DOHH2 (cell line): ENCODE results near the gene LRRC23.

ENCODE experiments used
- H3F3A ChIP-seq: fragments of 200-600 bp; sonication (generic), shearing (Covaris generic); 2 replicates; pipeline ENCODE4 v1.6.0; 2016; ENCODE audit warnings: antibody characterized with exemption, mild to moderate bottlenecking; ENCODE audit not compliant: control insufficient read depth, insufficient read depth
- H3K27ac ChIP-seq: fragments of 200-600 bp; sonication (generic); 2 replicates; pipeline ENCODE4 v1.5.1; 2014; ENCODE audit warnings: low read depth, mild to moderate bottlenecking, low read length, moderate library complexity
- H3K27me3 ChIP-seq: fragments of 200-600 bp; sonication (generic); 2 replicates; pipeline ENCODE4 v1.6.1; 2014; ENCODE audit warnings: mild to moderate bottlenecking, low read length, mixed read lengths; ENCODE audit not compliant: control insufficient read depth
- H3K36me3 ChIP-seq: fragments of 200-600 bp; sonication (generic); 2 replicates; pipeline ENCODE4 v1.6.1; 2014; ENCODE audit warnings: mild to moderate bottlenecking, low read length, moderate library complexity, mixed read lengths; ENCODE audit not compliant: control insufficient read depth
- H3K4me1 ChIP-seq: fragments of 200-600 bp; sonication (generic); 2 replicates; pipeline ENCODE4 v1.6.1; 2014; ENCODE audit warnings: mild to moderate bottlenecking, low read length, mixed read lengths; ENCODE audit not compliant: control insufficient read depth
- H3K4me2 ChIP-seq: fragments of 200-600 bp; sonication (generic); 2 replicates; pipeline ENCODE4 v1.6.0; 2014; ENCODE audit warnings: mild to moderate bottlenecking, low read length, moderate library complexity
- H3K4me3 ChIP-seq: fragments of 200-600 bp; sonication (generic); 2 replicates; pipeline ENCODE4 v1.5.1; 2014; ENCODE audit warnings: mild to moderate bottlenecking, low read length, mixed read lengths
- H3K79me2 ChIP-seq: fragments of 200-600 bp; sonication (generic); 2 replicates; pipeline ENCODE4 v1.6.1; 2014; ENCODE audit warnings: mild to moderate bottlenecking, low read length, mixed read lengths; ENCODE audit not compliant: control insufficient read depth
- H3K9me2 ChIP-seq: fragments of 200-600 bp; sonication (generic); replicated peaks from 2 replicates; pipeline ENCODE4 v1.6.1; 2014; ENCODE audit warnings: mild to moderate bottlenecking, low read length, mixed read lengths; ENCODE audit not compliant: control insufficient read depth
- H3K9me3 ChIP-seq: fragments of 200-600 bp; sonication (generic); 2 replicates; pipeline ENCODE4 v1.6.1; 2014; ENCODE audit warnings: antibody characterized with exemption, low read length, mixed read lengths; ENCODE audit not compliant: control insufficient read depth, insufficient read depth
- H4K20me1 ChIP-seq: fragments of 200-600 bp; sonication (generic); 2 replicates; pipeline ENCODE4 v1.6.0; 2014; ENCODE audit warnings: low read depth, mild to moderate bottlenecking, antibody characterized with exemption, low read length, moderate library complexity; ENCODE audit not compliant: control insufficient read depth, insufficient read depth
- CTCF ChIP-seq: fragments of 200-600 bp; sonication (generic); IDR thresholded peaks from one replicate; pipeline ENCODE4 v1.5.1; 2014; ENCODE audit warnings: antibody characterized with exemption, mild to moderate bottlenecking, low read depth, low read length; ENCODE audit not compliant: poor library complexity, severe bottlenecking
- EZH2phosphoT487 ChIP-seq: fragments of 200-600 bp; sonication (generic); IDR thresholded peaks from 2 replicates; pipeline ENCODE4 v1.6.1; 2017; ENCODE audit warnings: borderline replicate concordance, mild to moderate bottlenecking, antibody characterized with exemption, low read length, moderate library complexity, mixed read lengths

LRRC23 gene

DNA sequence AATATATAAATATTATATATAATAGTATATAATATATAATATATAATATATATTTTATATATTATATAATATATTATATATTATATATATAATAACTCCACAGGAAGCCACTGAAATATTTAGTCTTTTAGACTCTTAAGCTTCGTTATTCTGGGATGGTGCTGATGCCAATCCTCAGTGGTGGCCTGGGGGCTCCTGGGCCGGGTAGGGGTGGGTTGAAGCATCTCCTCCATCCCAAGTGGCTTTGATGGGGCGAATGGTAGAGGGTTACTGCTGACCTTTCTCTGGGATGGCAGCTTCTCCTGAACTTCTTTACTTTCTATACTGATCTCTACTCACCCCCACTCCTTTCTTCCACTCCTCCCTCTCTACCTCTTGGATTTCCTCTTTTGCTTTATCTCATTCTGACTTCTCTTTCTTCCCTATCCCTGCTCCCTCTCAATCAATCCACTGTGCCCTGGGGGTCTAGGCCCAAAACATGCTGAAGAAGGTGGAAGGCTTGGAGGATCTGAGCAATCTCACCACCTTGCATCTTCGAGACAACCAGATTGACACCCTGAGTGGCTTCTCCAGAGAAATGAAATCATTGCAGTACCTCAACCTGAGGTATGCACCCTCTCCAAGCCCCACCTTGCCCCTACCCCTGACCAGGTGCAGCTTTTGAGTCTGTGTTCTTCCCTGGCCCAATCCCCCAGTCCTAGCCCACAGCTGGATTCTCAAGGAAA lies 5.0 kb downstream of the LRRC23 start:
- H3F3A ChIP-seq, result no peaks in the 10 kb centered on the region
- H3K4me1 ChIP-seq, result peaks cover 18% of the 10 kb centered on the region
- peaks cover 30% of the 10 kb centered on the region for H3K27me3 ChIP-seq
- H3K79me2 ChIP-seq, result no peaks in the 10 kb centered on the region
- no peaks in the 10 kb centered on the region for H3K9me3 ChIP-seq
- no peaks in the 10 kb centered on the region for H3K36me3 ChIP-seq
- H3K27ac ChIP-seq, result no peak overlapping the region
- no peak overlapping the region for H3K4me2 ChIP-seq
- no peaks in the 10 kb centered on the region for H3K9me2 ChIP-seq
- TF ChIP-seq EZH2phosphoT487 (no peak), CTCF (no peak)
- H4K20me1 ChIP-seq, result no peaks in the 10 kb centered on the region
- no peak overlapping the region for H3K4me3 ChIP-seq

DNA sequence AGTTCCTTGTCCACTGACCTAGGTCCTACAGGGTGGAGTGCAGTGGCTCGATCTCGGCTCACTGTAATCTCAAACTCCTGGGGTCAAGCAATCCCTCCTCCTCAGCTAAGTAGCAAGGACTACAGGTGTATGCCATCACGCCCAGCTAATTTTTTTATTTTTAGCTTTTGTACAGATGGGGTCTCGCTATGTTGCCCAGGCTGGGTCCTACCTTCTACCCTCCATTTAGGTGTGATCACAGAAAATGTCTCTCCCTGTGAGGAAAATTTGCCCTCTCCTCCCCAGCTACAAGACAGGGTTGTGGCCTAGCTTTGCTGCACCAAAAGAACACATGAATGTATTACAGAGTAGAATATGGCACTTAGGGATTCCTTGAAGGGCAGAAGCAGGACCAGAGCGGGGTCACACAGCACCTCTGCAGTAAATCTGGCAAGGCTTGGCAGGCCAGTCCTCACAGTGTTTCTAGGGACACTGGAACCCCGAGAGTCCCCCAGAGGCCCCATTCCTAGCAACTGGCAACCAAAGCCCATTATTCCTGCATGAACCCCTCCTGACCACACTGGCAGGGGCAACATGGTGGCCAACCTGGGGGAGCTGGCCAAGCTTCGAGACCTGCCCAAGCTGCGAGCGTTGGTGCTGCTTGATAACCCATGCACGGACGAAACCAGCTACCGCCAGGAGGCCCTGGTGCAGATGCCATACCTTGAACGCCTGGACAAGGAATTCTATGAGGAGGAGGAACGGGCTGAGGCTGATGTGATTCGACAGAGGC lies 7.7 kb downstream of the LRRC23 start:
- Histone ChIP-seq H3K4me3 (no peak overlapping the region), H3K79me2 (no peaks in the 10 kb centered on the region), H3K4me2 (no peak overlapping the region), H3K4me1 (peaks cover 18% of the 10 kb centered on the region), H3K27me3 (peaks cover 58% of the 10 kb centered on the region), H3K36me3 (no peaks in the 10 kb centered on the region), H3F3A (no peaks in the 10 kb centered on the region), H4K20me1 (no peaks in the 10 kb centered on the region), H3K9me2 (no peaks in the 10 kb centered on the region), H3K9me3 (no peaks in the 10 kb centered on the region), H3K27ac (no peak overlapping the region)
- no peak for TF ChIP-seq EZH2phosphoT487
- no peak for TF ChIP-seq CTCF

DNA sequence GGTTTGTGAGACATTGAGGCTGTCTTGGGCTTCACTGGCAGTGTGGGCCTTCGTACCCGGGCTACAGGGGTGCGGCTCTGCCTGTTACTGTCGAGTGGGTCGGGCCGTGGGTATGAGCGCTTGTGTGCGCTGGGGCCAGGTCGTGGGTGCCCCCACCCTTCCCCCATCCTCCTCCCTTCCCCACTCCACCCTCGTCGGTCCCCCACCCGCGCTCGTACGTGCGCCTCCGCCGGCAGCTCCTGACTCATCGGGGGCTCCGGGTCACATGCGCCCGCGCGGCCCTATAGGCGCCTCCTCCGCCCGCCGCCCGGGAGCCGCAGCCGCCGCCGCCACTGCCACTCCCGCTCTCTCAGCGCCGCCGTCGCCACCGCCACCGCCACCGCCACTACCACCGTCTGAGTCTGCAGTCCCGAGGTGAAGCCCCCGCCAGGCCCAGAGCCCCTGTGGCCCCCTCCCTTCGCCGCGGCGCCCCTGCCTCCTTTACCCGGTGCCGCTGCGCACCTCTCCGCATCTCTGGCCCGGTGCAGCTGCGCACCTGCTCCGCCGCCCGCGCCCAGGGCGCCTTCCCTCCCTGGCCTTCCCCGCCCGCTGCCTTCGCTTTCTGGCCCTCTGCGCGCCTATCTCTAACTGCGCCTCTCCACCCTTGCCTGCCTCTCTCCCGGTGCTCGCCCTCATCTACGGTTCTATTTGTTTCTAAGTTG lies 9.8 kb downstream of the LRRC23 start, which contains the start of gene ENO2:
ENO2 (plus strand) TSS at position 335 of the 701 bp plus-strand sequence. CDS start 1,253 bp downstream, outside the sequence.
- Histone ChIP-seq H3K4me3 (peak within 1 kb of the TSS; percentile 65), H3K79me2 (no peaks in the 10 kb centered on the region), H3K27ac (no peak within 1 kb of the TSS), H3K9me2 (no peaks in the 10 kb centered on the region), H3K9me3 (no peaks in the 10 kb centered on the region), H3K36me3 (no peaks in the 10 kb centered on the region), H3K4me2 (peak within 1 kb of the TSS; percentile 72), H3F3A (no peaks in the 10 kb centered on the region), H3K27me3 (peaks cover 60% of the 10 kb centered on the region), H4K20me1 (no peaks in the 10 kb centered on the region), H3K4me1 (peaks cover 18% of the 10 kb centered on the region)
- TF ChIP-seq CTCF (no peak), EZH2phosphoT487 (peak; percentile 53; the same call in 1 of the 2 replicates)
